IMR-90 (cell line): ENCODE data around the gene FAM193A. TPM values are rescaled to one million over a fixed set of nuclear protein-coding genes. Genes with fewer than 3 reads are reported as not detected.

ENCODE experiments used
- ATAC-seq: fragments of 200-7000 bp; cut with Tn5 transposase; 2 replicates; pipeline ENCODE4 v1.9.1; 2020; ENCODE audit warnings: low read depth, mild to moderate bottlenecking, moderate library complexity
- BruUV-seq: library from RNA; stranded (reverse); fragments of 400-500 nt; replicated peaks from 2 replicates; lab custom pipeline; 2021; lab: Mats Ljungman, UMichigan
- CTCF ChIA-PET: fragments of 300-600 bp; formaldehyde crosslinking; extraction: SDS; loops from one replicate; lab custom pipeline; 2021; ENCODE audit warnings: antibody characterized with exemption; lab: Yijun Ruan, JAX
- POLR2A ChIA-PET: fragments of 300-600 bp; sonication (Branson Sonifier 250); formaldehyde crosslinking; loops from one replicate; lab custom pipeline; 2022; ENCODE audit warnings: antibody characterized with exemption; ENCODE audit not compliant: unreplicated experiment; lab: Charles Lee
- DNase-seq: peaks from one replicate; pipeline ENCODE4 v3.0.0; 2013
- H2AFZ ChIP-seq: replicated peaks from 2 replicates; pipeline ENCODE3; 2013; ENCODE audit warnings: low read length, mild to moderate bottlenecking; ENCODE audit not compliant: poor library complexity
- H2AK5ac ChIP-seq: 2 replicates; pipeline ENCODE4 v1.6.1; 2013; ENCODE audit warnings: low read depth, low read length, inconsistent platforms
- H2AK9ac ChIP-seq: replicated peaks from 2 replicates; pipeline ENCODE3; 2013; ENCODE audit warnings: mild to moderate bottlenecking, low read depth, low read length, moderate library complexity; ENCODE audit not compliant: poor library complexity
- H2BK120ac ChIP-seq: 2 replicates; pipeline ENCODE4 v1.6.1; 2013; ENCODE audit warnings: low read depth, low read length, inconsistent platforms
- H2BK15ac ChIP-seq: 3 replicates; pipeline ENCODE4 v1.6.1; 2013; ENCODE audit warnings: low read depth, low read length, inconsistent platforms
- H2BK20ac ChIP-seq: 2 replicates; pipeline ENCODE4 v1.6.1; 2013; ENCODE audit warnings: low read depth, mild to moderate bottlenecking, inconsistent platforms, low read length, moderate library complexity
- H2BK5ac ChIP-seq: 2 replicates; pipeline ENCODE4 v1.6.1; 2013; ENCODE audit warnings: mild to moderate bottlenecking, low read depth, low read length, inconsistent platforms; ENCODE audit not compliant: poor library complexity, severe bottlenecking
- H3K14ac ChIP-seq: replicated peaks from 2 replicates; pipeline ENCODE4 v1.6.1; 2013; ENCODE audit warnings: low read depth, low read length, inconsistent platforms
- H3K18ac ChIP-seq: 2 replicates; pipeline ENCODE4 v1.6.1; 2013; ENCODE audit warnings: low read depth, low read length, control low read depth
- H3K23ac ChIP-seq: 2 replicates; pipeline ENCODE4 v1.6.1; 2013; ENCODE audit warnings: low read depth, low read length, inconsistent platforms
- H3K27ac ChIP-seq: 2 replicates; pipeline ENCODE4 v1.5.1; 2013; ENCODE audit warnings: mild to moderate bottlenecking, control low read depth, low read length; ENCODE audit not compliant: insufficient read depth
- H3K27me3 ChIP-seq: 2 replicates; pipeline ENCODE4 v1.6.1; 2013; ENCODE audit warnings: low read length; ENCODE audit not compliant: control insufficient read depth, insufficient read depth
- H3K36me3 ChIP-seq: 2 replicates; pipeline ENCODE4 v1.6.1; 2013; ENCODE audit warnings: low read length, mixed read lengths; ENCODE audit not compliant: control insufficient read depth, insufficient read depth
- H3K4ac ChIP-seq: 2 replicates; pipeline ENCODE4 v1.6.1; 2013; ENCODE audit warnings: low read depth, low read length, inconsistent platforms
- H3K4me1 ChIP-seq: 2 replicates; pipeline ENCODE4 v1.6.1; 2013; ENCODE audit warnings: low read length, mixed read lengths; ENCODE audit not compliant: control insufficient read depth, insufficient read depth
- H3K4me2 ChIP-seq: 2 replicates; pipeline ENCODE4 v1.6.1; 2013; ENCODE audit warnings: low read depth, mild to moderate bottlenecking, control low read depth, low read length, moderate library complexity
- H3K4me3 ChIP-seq: 2 replicates; pipeline ENCODE4 v1.5.1; 2013; ENCODE audit warnings: low read depth, mild to moderate bottlenecking, control low read depth, low read length, moderate library complexity; ENCODE audit not compliant: insufficient read depth
- H3K56ac ChIP-seq: 2 replicates; pipeline ENCODE4 v1.6.1; 2013; ENCODE audit warnings: low read length, inconsistent platforms; ENCODE audit not compliant: insufficient read depth; ENCODE audit errors: extremely low read depth
- H3K79me1 ChIP-seq, 2 experiments: 2 replicates each; pipeline ENCODE4 v1.6.1; 2013; ENCODE audit warnings: low read length in 2 of 2, inconsistent platforms in 1 of 2, low read depth in 1 of 2
- H3K9ac ChIP-seq: 2 replicates; pipeline ENCODE4 v1.6.1; 2013; ENCODE audit warnings: low read depth, low read length, control low read depth
- H3K9me1 ChIP-seq: 2 replicates; pipeline ENCODE4 v1.6.1; 2013; ENCODE audit warnings: low read length, inconsistent platforms; ENCODE audit not compliant: insufficient read depth
- H3K9me3 ChIP-seq: 2 replicates; pipeline ENCODE4 v1.6.1; 2013; ENCODE audit warnings: low read length; ENCODE audit not compliant: control insufficient read depth, insufficient read depth
- H4K20me1 ChIP-seq: 2 replicates; pipeline ENCODE4 v1.6.1; 2013; ENCODE audit warnings: low read length, inconsistent platforms; ENCODE audit not compliant: insufficient read depth
- H4K5ac ChIP-seq: 2 replicates; pipeline ENCODE4 v1.6.1; 2013; ENCODE audit warnings: mild to moderate bottlenecking, low read depth, low read length, control low read depth
- H4K8ac ChIP-seq, 2 experiments: 2 replicates each; pipeline ENCODE4 v1.6.1; 2013; ENCODE audit warnings: low read depth in 2 of 2, low read length in 2 of 2, control low read depth in 1 of 2, inconsistent platforms in 1 of 2
- H4K91ac ChIP-seq: 2 replicates; pipeline ENCODE4 v1.6.1; 2013; ENCODE audit warnings: low read depth, low read length, inconsistent platforms; ENCODE audit not compliant: insufficient read depth
- BHLHE40 ChIP-seq: fragments of 150-350 bp; IDR thresholded peaks from 2 replicates; pipeline ENCODE4 v1.6.1; 2016; ENCODE audit warnings: mild to moderate bottlenecking, low read depth, low read length
- CEBPB ChIP-seq: IDR thresholded peaks from 2 replicates; pipeline ENCODE4 v1.6.1; 2012; ENCODE audit warnings: low read depth, low read length, improper control_type of control experiment
- CHD1 ChIP-seq: IDR thresholded peaks from 2 replicates; pipeline ENCODE4 v1.6.1; 2012; ENCODE audit warnings: low read depth, low read length, improper control_type of control experiment
- CTCF ChIP-seq: conservative IDR thresholded peaks from 2 replicates; pipeline ENCODE4 v1.5.1; 2012; ENCODE audit warnings: mild to moderate bottlenecking, low read depth, low read length, improper control_type of control experiment
- ELK1 ChIP-seq: fragments of 150-350 bp; IDR thresholded peaks from 2 replicates; pipeline ENCODE4 v1.6.1; 2016; ENCODE audit warnings: low read depth, mild to moderate bottlenecking, low read length, moderate library complexity, borderline replicate concordance
- FOS ChIP-seq: fragments of 150-350 bp; IDR thresholded peaks from 2 replicates; pipeline ENCODE4 v1.6.1; 2016; ENCODE audit warnings: low read depth, low read length
- MAFK ChIP-seq: IDR thresholded peaks from 2 replicates; pipeline ENCODE4 v1.6.1; 2012; ENCODE audit warnings: low read depth, low read length, improper control_type of control experiment
- MAZ ChIP-seq: IDR thresholded peaks from 2 replicates; pipeline ENCODE4 v1.6.1; 2012; ENCODE audit warnings: low read depth, mild to moderate bottlenecking, low read length, improper control_type of control experiment, moderate library complexity, borderline replicate concordance
- MXI1 ChIP-seq: IDR thresholded peaks from 2 replicates; pipeline ENCODE4 v1.6.1; 2012; ENCODE audit warnings: low read depth, mild to moderate bottlenecking, low read length, moderate library complexity, borderline replicate concordance
- NFE2L2 ChIP-seq: fragments of 150-350 bp; IDR thresholded peaks from 2 replicates; pipeline ENCODE4 v1.6.1; 2016; ENCODE audit warnings: low read depth, mild to moderate bottlenecking, low read length
- POLR2A ChIP-seq: IDR thresholded peaks from 2 replicates; pipeline ENCODE4 v1.6.1; 2012; ENCODE audit warnings: mild to moderate bottlenecking, low read depth, low read length
- RAD21 ChIP-seq: IDR thresholded peaks from 2 replicates; pipeline ENCODE4 v1.6.1; 2012; ENCODE audit warnings: low read length, improper control_type of control experiment
- RCOR1 ChIP-seq: IDR thresholded peaks from 2 replicates; pipeline ENCODE4 v1.6.1; 2012; ENCODE audit warnings: mild to moderate bottlenecking, low read length, improper control_type of control experiment; ENCODE audit not compliant: insufficient replicate concordance
- RFX5 ChIP-seq: IDR thresholded peaks from 2 replicates; pipeline ENCODE4 v1.8.0; 2012; ENCODE audit warnings: low read depth, mild to moderate bottlenecking, low read length, moderate library complexity
- SMC3 ChIP-seq: fragments of 150-350 bp; IDR thresholded peaks from 2 replicates; pipeline ENCODE4 v1.6.1; 2016; ENCODE audit warnings: low read depth, mild to moderate bottlenecking, antibody characterized with exemption, low read length, moderate library complexity
- USF2 ChIP-seq: fragments of 150-350 bp; IDR thresholded peaks from 2 replicates; pipeline ENCODE4 v1.6.1; 2017; ENCODE audit warnings: mild to moderate bottlenecking, antibody characterized with exemption, low read length, low read depth
- WGBS, 2 experiments: methylation state at CpG; one replicate each; pipeline versions ENCODE4 v1.1.5 to v1.1.7; 2013; ENCODE audit warnings: missing lambda C conversion rate in 2 of 2; ENCODE audit not compliant: insufficient read length in 1 of 2; ENCODE audit errors: extremely low coverage in 2 of 2; 5-methylcytosine and 5-hydroxymethylcytosine counted together
- dilution Hi-C: fragments of 300-500 bp; cut with HindIII; formaldehyde crosslinking; loops from one replicate; pipeline ENCODE4 v1.14.3; 2018; ENCODE audit warnings: low sequenced_read_pairs; ENCODE audit not compliant: unreplicated experiment
- in situ Hi-C: fragments of 300-500 bp; cut with MboI; formaldehyde crosslinking; loops from 3 replicates; pipeline ENCODE4 v1.14.3; 2019; ENCODE audit warnings: low sequenced_read_pairs, inconsistent platforms, mixed read lengths
- intact Hi-C: fragments of 100-400 bp; cut with micrococcal nuclease; formaldehyde crosslinking; loops from 2 replicates; pipeline ENCODE4 v1.10.0; 2022
- polyA plus RNA-seq, 3 experiments: library from polyadenylated mRNA; depleted of rRNA; stranded (reverse); fragments of >200 nt; gene quantifications; 2 replicates each; pipeline ENCODE4 v1.2.3, GENCODE V29; 2012; ENCODE audit warnings: low replicate concordance in 1 of 3
- total RNA-seq: library from RNA; depleted of rRNA; stranded (reverse); fragments of >200 nt; gene quantifications from 2 replicates; pipeline ENCODE4 v1.2.3, GENCODE V29; 2012

Gene FAM193A
- total and polyA plus RNA-seq, 2 of the 4 experiments (the other 2 are of a cell fraction): 6.8 to 11.0 TPM

- Histone ChIP-seq H3K27ac (no peak overlapping the region), H3K4me1 (no peaks in the 10 kb centered on the region), H4K91ac (no peak overlapping the region), H3K36me3 (peaks cover 24% of the 10 kb centered on the region), H2BK120ac (no peak overlapping the region), H3K23ac (no peak overlapping the region), H2BK15ac (no peak overlapping the region), H3K56ac (no peak overlapping the region), H4K8ac (no peak overlapping the region), H4K20me1 (no peaks in the 10 kb centered on the region), H2BK5ac (no peak overlapping the region), H3K4ac (no peak overlapping the region), H3K9me3 (no peaks in the 10 kb centered on the region), H2AK9ac (no peak overlapping the region), H3K18ac (no peak overlapping the region), H4K5ac (no peak overlapping the region), H3K27me3 (no peaks in the 10 kb centered on the region), H2AFZ (no peak overlapping the region), H2AK5ac (no peak overlapping the region), H3K9me1 (peaks cover 5% of the 10 kb centered on the region; the same call in 1 of the 2 replicates), H3K14ac (no peak overlapping the region), H3K79me1 (peaks cover 9 to 14% of the 10 kb centered on the region in 2 experiments; a peak in 2 of 4 replicates), H3K4me3 (no peak overlapping the region), H3K4me2 (no peak overlapping the region), H3K9ac (no peak overlapping the region), H2BK20ac (no peak overlapping the region)
- 94% methylated on average over 2 of the region's 9 CpGs; no CpG with 5 or more reads in 1 of the 2 experiments for WGBS, 2 experiments
- intact Hi-C loops (no loop called here), dilution Hi-C loops (no loop called here), in situ Hi-C loops (no loop called here)
- TF ChIP-seq BHLHE40 (no peak), MAZ (no peak), USF2 (no peak), NFE2L2 (no peak), SMC3 (no peak), POLR2A (no peak), CHD1 (no peak), CTCF (no peak), MXI1 (no peak), CEBPB (no peak), ELK1 (no peak), RAD21 (no peak), MAFK (no peak), RCOR1 (no peak), RFX5 (no peak), FOS (no peak)
- BruUV-seq: no TSS peak
- ATAC-seq (no peak), DNase-seq (no peak)
- CTCF ChIA-PET: no interaction called here
- POLR2A ChIA-PET: no interaction called here
These were observed 185.6 kb downstream of the FAM193A start for GRCh38 chr4:2722033-2722432.
